ENCODE results near the gene TBC1D1. TPM values are rescaled to one million over a fixed set of nuclear protein-coding genes. Genes with fewer than 3 reads are reported as not detected.
A peak's percentile ranks its signal among the peaks of the same experiment; 100 is the strongest.

The TBC1D1 gene
- polyA plus RNA-seq, 3 donors, result 23.3 to 70.0 (median 31.5) TPM

- Histone ChIP-seq H3K4me1 (ENCODE audit: control insufficient read depth in 1 of 2, insufficient read depth in 2 of 2, low read length in 2 of 2) (no peaks in the 10 kb centered on the region), H3K4me2 (replicated peaks; ENCODE audit: extremely low read depth, low read length, poor library complexity, severe bottlenecking) (no peak overlapping the region), H3K36me3 (replicated peaks in 1 of 2; ENCODE audit: control insufficient read depth in 1 of 2, insufficient read depth in 2 of 2, low read length in 2 of 2) (peaks cover 69 to 94% of the 10 kb centered on the region in 2 donors), H3K27ac (ENCODE audit: low read depth in 1 of 2, low read length in 2 of 2) (peak overlapping the region in 1 of 2 donors; percentile 3), H3K4me3 (replicated peaks in 1 of 3; ENCODE audit: low read depth in 2 of 3, low read length in 3 of 3) (no peak overlapping the region), H3K9ac (ENCODE audit: insufficient read depth, low read length, poor library complexity, severe bottlenecking) (no peak overlapping the region), H3K9me3 (replicated peaks in 1 of 2; ENCODE audit: control insufficient read depth in 1 of 2, insufficient read depth in 1 of 2, low read length in 2 of 2) (no peaks in the 10 kb centered on the region), H3K79me2 (ENCODE audit: insufficient read depth, low read length) (no peaks in the 10 kb centered on the region), H2AFZ (ENCODE audit: insufficient read depth, low read depth, low read length, poor library complexity, severe bottlenecking) (no peak overlapping the region), H4K20me1 (ENCODE audit: insufficient read depth, low read length) (no peaks in the 10 kb centered on the region), H3K27me3 (ENCODE audit: control insufficient read depth in 2 of 2, insufficient read depth in 2 of 2, low read length in 2 of 2) (no peaks in the 10 kb centered on the region)
- TF ChIP-seq, protein P1, sequence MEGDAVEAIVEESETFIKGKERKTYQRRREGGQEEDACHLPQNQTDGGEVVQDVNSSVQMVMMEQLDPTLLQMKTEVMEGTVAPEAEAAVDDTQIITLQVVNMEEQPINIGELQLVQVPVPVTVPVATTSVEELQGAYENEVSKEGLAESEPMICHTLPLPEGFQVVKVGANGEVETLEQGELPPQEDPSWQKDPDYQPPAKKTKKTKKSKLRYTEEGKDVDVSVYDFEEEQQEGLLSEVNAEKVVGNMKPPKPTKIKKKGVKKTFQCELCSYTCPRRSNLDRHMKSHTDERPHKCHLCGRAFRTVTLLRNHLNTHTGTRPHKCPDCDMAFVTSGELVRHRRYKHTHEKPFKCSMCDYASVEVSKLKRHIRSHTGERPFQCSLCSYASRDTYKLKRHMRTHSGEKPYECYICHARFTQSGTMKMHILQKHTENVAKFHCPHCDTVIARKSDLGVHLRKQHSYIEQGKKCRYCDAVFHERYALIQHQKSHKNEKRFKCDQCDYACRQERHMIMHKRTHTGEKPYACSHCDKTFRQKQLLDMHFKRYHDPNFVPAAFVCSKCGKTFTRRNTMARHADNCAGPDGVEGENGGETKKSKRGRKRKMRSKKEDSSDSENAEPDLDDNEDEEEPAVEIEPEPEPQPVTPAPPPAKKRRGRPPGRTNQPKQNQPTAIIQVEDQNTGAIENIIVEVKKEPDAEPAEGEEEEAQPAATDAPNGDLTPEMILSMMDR (IDR thresholded peaks at IDR 0.05), result no peak
- Mint-ChIP-seq H3K27me3 (ENCODE audit: low read depth in 3 of 3) (peaks cover 0 to 2% (median 1%) of the 10 kb centered on the region in 3 donors), H3K4me3 (no peak overlapping the region), H3K27ac (no peak overlapping the region), H3K36me3 (peaks cover 79 to 86% of the 10 kb centered on the region in 2 donors), H3K4me1 (no peaks in the 10 kb centered on the region), H3K9me3 (no peaks in the 10 kb centered on the region)
- WGBS (ENCODE audit: insufficient coverage), result 94% methylated on average over 3 of the region's 4 CpGs
- DNase-seq, result no peak
- intact Hi-C loops (cut with micrococcal nuclease), result no loop called here
Measured at GRCh38 chr4:38138363-38138762, 247.5 kb downstream of the TBC1D1 start.

GRCh38 chr4:38139187-38139586 is 248.3 kb downstream of the TBC1D1 start:
- TF ChIP-seq, protein P1 (IDR thresholded peaks at IDR 0.05), result no peak
- H3K27me3 Mint-ChIP-seq (ENCODE audit: low read depth in 3 of 3), result peaks cover 0 to 2% (median 1%) of the 10 kb centered on the region in 3 donors
- H3K27ac Mint-ChIP-seq, result peak overlapping the region in 3 of 7 donors; percentile 3 to 61 (median 27)
- no peak overlapping the region for H3K9ac ChIP-seq (ENCODE audit: insufficient read depth, low read length, poor library complexity, severe bottlenecking)
- H3K4me1 Mint-ChIP-seq, result no peaks in the 10 kb centered on the region
- no peaks in the 10 kb centered on the region for H3K9me3 ChIP-seq (replicated peaks in 1 of 2; ENCODE audit: control insufficient read depth in 1 of 2, insufficient read depth in 1 of 2, low read length in 2 of 2)
- H3K36me3 Mint-ChIP-seq, result peaks cover 71 to 83% of the 10 kb centered on the region in 2 donors
- DNase-seq, result no peak
- no peaks in the 10 kb centered on the region for H3K27me3 ChIP-seq (ENCODE audit: control insufficient read depth in 2 of 2, insufficient read depth in 2 of 2, low read length in 2 of 2)
- no peak overlapping the region for H3K4me3 ChIP-seq (replicated peaks in 1 of 3; ENCODE audit: low read depth in 2 of 3, low read length in 3 of 3)
- H4K20me1 ChIP-seq (ENCODE audit: insufficient read depth, low read length), result no peaks in the 10 kb centered on the region
- no peak overlapping the region for H3K4me2 ChIP-seq (replicated peaks; ENCODE audit: extremely low read depth, low read length, poor library complexity, severe bottlenecking)
- 100% methylated on average over 1 of the region's 4 CpGs for WGBS (ENCODE audit: insufficient coverage)
- H3K27ac ChIP-seq (ENCODE audit: low read depth in 1 of 2, low read length in 2 of 2), result peak overlapping the region in 1 of 2 donors; percentile 9
- intact Hi-C loops (cut with micrococcal nuclease), result no loop called here
- no peaks in the 10 kb centered on the region for H3K4me1 ChIP-seq (ENCODE audit: control insufficient read depth in 1 of 2, insufficient read depth in 2 of 2, low read length in 2 of 2)
- no peak overlapping the region for H2AFZ ChIP-seq (ENCODE audit: insufficient read depth, low read depth, low read length, poor library complexity, severe bottlenecking)
- H3K79me2 ChIP-seq (ENCODE audit: insufficient read depth, low read length), result no peaks in the 10 kb centered on the region
- H3K36me3 ChIP-seq (replicated peaks in 1 of 2; ENCODE audit: control insufficient read depth in 1 of 2, insufficient read depth in 2 of 2, low read length in 2 of 2), result peaks cover 61 to 87% of the 10 kb centered on the region in 2 donors
- no peak overlapping the region for H3K4me3 Mint-ChIP-seq
- H3K9me3 Mint-ChIP-seq, result no peaks in the 10 kb centered on the region

Data from CD14-positive monocyte (primary cell).